Measurements from ENCODE around the gene NTN1.

Gene NTN1

GRCh38 chr17:9217151-9218056 lies 196.1 kb downstream of the NTN1 start:
- DNase-seq (ENCODE audit: low read depth in 2 of 2) = no peak

DNA sequence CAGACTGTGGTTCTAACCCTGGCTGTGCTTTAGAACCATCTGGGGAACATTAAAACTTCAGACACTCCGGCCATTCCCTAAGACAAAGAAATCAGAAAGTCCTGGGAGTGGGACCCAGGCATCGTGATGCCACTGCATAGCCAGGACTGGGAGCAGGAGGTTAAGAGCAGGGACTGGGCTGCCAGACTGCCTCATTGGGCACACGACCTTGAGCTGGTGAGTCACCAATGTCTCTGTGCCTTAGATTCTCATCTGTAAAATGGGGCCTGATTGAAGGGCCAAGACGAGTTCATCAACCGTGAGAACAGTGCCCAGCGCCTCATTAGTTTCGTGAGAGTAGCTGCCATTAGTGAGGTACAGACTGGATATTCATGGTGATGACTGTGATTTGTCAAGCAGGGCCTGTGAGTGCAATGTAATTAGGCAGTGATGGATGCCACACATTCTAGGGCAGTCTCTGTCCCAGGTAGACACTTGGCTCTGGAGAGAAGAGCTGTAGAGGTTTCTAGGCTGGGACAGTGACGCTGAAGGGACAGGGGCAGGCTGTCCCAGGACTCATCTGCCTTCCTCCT lies 196.8 kb downstream of the NTN1 start:
- DNase-seq (ENCODE audit: low read depth in 2 of 2) = no peak

DNA sequence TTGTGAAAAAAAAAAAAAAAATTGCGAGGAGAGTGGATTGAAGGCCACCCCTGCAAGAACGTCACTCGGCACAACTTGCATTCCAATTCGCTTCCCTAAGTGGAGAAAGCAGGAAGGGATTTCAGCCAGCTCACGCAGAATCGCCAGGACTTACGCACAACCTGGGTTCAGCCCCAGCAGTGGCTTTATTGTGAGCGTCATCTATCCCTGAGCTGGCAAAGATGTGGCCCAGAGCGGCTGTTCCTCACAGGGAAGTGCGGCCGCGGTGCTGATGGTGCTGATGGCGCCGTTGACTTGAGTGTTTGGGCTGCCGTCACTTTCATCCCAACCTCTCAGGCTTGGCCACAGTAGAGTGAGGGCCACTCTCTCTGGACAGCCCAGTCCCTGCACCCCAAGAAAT lies 197.6 kb downstream of the NTN1 start:
- DNase-seq (ENCODE audit: low read depth in 2 of 2) = no peak

GRCh38 chr17:9219631-9220397 lies 198.5 kb downstream of the NTN1 start:
- DNase-seq (ENCODE audit: low read depth in 2 of 2) = no peak

- no peak for DNase-seq (ENCODE audit: low read depth in 2 of 2)
These were observed 199.3 kb downstream of the NTN1 start for GRCh38 chr17:9220398-9221146.

- no peak for DNase-seq (ENCODE audit: low read depth in 2 of 2)
These were observed 200.0 kb downstream of the NTN1 start for GRCh38 chr17:9221147-9221921.

DNA sequence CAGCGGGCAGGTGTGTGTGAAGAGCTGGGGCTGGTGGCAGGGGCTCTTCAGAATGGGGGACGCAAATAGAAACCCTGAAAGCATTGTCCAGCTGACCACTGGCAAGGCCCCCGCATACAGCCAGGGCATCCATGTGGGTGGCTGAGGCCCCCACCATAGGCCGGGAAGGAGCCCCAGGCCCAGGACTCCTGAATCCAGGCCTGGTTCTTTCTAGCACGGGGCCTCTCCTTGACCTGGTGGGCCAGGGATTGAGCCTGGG lies 200.5 kb downstream of the NTN1 start:
- DNase-seq (ENCODE audit: low read depth in 2 of 2) = no peak

- no peak for DNase-seq (ENCODE audit: low read depth in 2 of 2)
These were observed 202.2 kb downstream of the NTN1 start for GRCh38 chr17:9223531-9223930.

DNA sequence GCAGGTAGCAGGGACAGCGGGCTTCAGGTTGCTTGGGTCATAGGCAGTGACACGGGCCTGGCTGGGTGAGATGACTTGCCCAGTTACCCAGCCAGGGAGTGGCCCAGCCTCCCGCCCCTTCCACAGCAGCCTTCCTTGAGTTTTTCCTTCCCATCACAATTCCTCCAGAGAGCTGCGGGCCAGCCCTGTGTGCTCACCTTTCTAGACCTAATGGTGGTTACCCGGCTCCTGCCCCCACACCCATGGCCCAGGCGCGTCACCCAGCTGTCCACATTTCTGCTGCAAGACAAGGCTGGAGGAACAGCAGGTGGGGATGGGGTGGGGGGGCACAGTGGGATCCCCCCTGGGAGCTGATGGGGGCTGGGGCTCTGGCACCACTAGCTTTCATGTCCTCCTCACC lies 203.2 kb downstream of the NTN1 start:
- DNase-seq (ENCODE audit: low read depth in 2 of 2) = no peak

DNA sequence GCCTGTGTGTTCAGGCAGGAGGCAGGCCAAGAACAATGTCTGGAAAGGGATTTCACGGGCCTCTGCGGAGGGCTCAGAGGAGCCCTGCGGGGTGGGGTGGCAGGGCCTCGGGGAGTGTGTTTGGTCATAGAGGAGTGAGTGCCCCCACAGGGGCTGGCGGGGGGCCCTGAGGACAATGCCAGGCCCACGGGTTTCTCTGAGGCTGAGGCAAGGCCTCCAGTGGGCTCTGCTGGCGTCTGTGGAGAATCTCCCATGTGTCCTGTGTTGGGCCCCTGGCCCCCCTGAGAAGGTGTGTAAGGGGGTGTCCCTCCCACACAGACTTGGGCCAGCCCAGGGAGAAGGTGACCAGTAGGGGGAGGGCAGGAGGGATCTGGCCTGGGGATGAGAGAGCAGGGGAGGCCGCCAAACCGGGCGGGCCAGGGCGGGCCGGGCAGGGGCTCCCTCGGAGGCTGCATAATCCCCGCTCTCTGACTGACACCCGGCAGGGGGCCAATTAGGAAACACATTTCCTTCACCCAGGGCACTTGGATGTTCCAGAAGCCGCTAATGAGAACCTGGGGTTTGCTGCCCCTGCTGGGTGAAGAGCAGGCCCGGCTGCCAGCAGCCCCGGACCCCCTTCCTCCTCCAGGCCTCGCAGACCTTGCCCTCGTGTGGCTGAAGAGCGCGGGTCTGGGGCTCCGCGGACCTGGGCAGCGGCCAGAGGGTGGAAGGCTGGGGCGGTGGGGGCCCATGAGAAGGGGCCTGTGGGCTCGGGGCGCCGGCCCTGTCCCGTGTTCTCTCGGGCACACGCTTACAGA lies 204.2 kb downstream of the NTN1 start:
- DNase-seq (ENCODE audit: low read depth in 2 of 2) = no peak

DNA sequence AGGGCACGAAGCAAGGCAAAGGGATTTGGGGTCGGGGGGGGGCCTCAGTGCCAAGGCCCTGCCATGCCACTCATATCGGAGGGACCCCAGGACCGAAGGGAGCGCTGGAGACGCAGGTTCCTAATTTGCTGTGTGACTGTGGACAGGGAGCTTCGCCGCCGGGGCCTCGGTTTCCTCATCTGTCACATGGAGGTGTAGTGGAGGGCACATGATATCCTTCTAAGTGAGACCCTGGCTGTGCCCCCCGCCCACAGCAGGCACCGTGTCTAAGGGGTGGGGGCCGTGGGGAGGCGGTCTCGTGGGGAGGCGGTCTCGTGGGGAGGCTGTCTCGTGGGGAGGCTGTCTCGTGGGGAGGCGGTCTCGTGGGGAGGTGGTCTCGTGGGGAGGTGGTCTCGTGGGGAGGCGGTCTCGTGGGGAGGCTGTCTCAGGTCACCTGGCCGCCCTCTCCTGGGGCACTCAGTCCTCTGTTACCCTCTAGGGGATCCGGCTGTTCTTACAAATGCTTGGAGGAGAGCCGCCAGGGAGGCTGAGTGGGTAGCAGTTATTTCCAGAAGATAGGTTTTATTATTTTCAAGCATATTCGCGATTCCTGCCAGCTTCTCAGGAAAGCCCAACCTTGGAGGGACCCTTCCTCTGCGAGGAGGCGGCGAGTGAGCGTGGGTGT lies 205.0 kb downstream of the NTN1 start:
- no peak for DNase-seq (ENCODE audit: low read depth in 2 of 2)

GRCh38 chr17:9226794-9227135 lies 205.5 kb downstream of the NTN1 start:
- no peak for DNase-seq (ENCODE audit: low read depth in 2 of 2)

DNA sequence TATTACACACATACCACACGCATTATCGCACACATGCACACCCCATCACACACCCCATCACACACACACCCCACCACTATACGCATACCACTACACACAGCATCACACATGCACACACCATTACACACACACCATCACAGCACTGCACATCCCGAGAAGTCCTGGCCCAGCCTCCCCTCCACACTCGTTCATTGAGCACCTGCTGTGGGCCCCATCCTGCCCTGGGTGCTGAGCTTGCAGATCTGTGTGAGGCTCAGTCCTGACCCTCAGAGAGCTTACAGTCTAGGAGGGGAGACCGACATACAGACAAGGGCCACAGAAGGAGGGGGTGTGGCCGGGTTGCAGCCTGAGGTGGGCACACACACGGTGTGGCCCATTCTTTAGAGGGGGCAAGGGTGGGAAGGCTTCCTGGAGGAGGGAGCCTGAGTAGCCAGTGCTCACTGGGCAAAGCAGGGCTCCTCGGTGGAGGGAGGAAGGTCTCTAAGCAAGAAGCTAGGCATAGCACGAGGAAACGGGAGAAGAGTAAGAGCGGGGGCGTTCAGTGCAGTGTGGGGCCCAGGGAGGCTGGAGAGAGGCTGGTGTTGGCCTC lies 206.6 kb downstream of the NTN1 start:
- no peak for DNase-seq (ENCODE audit: low read depth in 2 of 2)

- no peak for DNase-seq (ENCODE audit: low read depth in 2 of 2)
These were observed 207.3 kb downstream of the NTN1 start for GRCh38 chr17:9228408-9229159.

DNA sequence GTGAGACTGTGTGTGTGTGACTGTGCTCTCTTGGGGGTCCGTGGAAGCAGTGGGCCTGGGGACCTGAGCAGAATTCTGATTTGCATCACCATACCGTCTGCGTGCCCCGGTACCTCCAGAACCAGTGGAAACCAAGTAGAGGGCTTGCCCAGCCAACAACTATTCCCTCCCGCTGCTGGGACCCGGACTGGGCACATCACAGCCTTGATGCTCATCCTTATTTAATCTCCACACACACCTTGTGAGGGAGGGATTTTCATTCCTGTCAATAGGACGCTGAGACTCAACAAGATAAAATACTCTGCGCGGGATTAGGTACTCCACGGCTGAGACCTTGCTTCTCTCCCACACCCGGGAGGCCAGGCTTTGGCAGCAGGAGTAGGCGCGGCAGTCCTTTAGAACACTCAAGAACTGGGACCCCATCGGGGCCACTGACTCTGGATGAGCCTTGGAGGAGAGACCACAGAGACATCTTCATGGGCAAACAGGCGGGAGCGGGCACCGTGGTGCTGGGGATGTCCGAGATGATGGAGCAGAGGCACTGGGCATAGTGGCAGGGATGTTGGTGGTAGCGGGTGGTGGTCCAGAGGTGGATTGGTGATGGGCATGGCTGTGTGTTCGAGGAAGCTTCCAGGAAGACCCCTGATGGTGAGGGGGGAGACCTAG lies 208.0 kb downstream of the NTN1 start:
- DNase-seq (ENCODE audit: low read depth in 2 of 2) = no peak

- DNase-seq (ENCODE audit: low read depth in 2 of 2) = no peak
These were observed 208.5 kb downstream of the NTN1 start for GRCh38 chr17:9229826-9230201.

GRCh38 chr17:9230346-9230745 lies 209.0 kb downstream of the NTN1 start:
- DNase-seq (ENCODE audit: low read depth in 2 of 2) = no peak

DNA sequence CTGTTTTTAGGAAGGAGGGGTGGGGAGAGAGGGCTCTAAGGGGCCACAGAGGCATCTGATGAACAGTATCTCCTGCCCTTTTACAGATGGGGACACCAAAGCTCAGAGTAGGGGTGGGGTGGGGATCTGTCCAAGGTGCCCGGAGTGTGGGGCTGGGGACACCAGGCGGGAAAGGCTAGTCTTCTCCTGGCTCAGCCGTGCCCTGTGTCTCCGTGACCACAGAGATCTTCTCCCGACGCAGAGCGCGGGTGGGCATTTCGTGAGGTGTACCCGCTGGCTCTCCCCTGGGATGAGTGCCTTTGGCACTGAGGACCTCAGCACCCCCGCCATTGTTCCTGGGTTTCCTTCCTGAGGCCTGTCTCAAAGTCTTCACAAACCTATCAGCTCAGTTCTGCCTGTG lies 209.6 kb downstream of the NTN1 start:
- DNase-seq (ENCODE audit: low read depth in 2 of 2) = no peak
